Panc1 (cell line): ENCODE data around the gene SSPN. TPM values are rescaled to one million over a fixed set of nuclear protein-coding genes. Genes with fewer than 3 reads are reported as not detected.

ENCODE experiments used
- ATAC-seq: fragments of 200-7000 bp; cut with Tn5 transposase; 2 replicates; pipeline ENCODE4 v1.9.1; 2020; ENCODE audit warnings: mild to moderate bottlenecking, moderate library complexity
- BruUV-seq: library from RNA; stranded (reverse); fragments of 400-500 nt; replicated peaks from 2 replicates; lab custom pipeline; 2021; lab: Mats Ljungman, UMichigan
- CTCF ChIA-PET: fragments of 300-600 bp; sonication (Branson Sonifier 250); formaldehyde crosslinking; loops from one replicate; lab custom pipeline; 2022; ENCODE audit warnings: antibody characterized with exemption; lab: Charles Lee
- POLR2A ChIA-PET: fragments of 300-600 bp; sonication (Branson Sonifier 250); formaldehyde crosslinking; loops from one replicate; lab custom pipeline; 2022; ENCODE audit warnings: antibody characterized with exemption; lab: Charles Lee
- DNase-seq: peaks from one replicate; pipeline ENCODE4 v3.0.0-alpha.2; 2010; ENCODE audit warnings: low read depth, low spot score
- H3K27ac ChIP-seq: 2 replicates; pipeline ENCODE4 v1.5.1; 2011; ENCODE audit warnings: mild to moderate bottlenecking, low read length, inconsistent platforms
- H3K27me3 ChIP-seq: fragments of 200-500 bp; sonication (Bioruptor generic); 2 replicates; pipeline ENCODE4 v1.6.0; 2014; ENCODE audit warnings: low read length, inconsistent platforms; ENCODE audit not compliant: control insufficient read depth, insufficient read depth
- H3K36me3 ChIP-seq: fragments of 200-500 bp; sonication (Bioruptor generic); 2 replicates; pipeline ENCODE4 v1.5.1; 2014; ENCODE audit warnings: inconsistent platforms, mild to moderate bottlenecking, low read length, moderate library complexity; ENCODE audit not compliant: control insufficient read depth, insufficient read depth
- H3K4me1 ChIP-seq: 2 replicates; pipeline ENCODE4 v1.5.1; 2011; ENCODE audit warnings: inconsistent platforms, mild to moderate bottlenecking, low read length, moderate library complexity; ENCODE audit not compliant: control insufficient read depth, insufficient read depth
- H3K4me3 ChIP-seq, 2 experiments: 2 replicates each; pipeline ENCODE4 v1.5.1; 2011 to 2012; ENCODE audit warnings: low read depth in 2 of 2, low read length in 2 of 2, mild to moderate bottlenecking in 2 of 2, inconsistent platforms in 1 of 2, moderate library complexity in 1 of 2
- H3K9me3 ChIP-seq: fragments of 200-500 bp; sonication (Bioruptor generic); 2 replicates; pipeline ENCODE4 v1.5.1; 2014; ENCODE audit warnings: low read depth, mild to moderate bottlenecking, inconsistent platforms, low read length, moderate library complexity; ENCODE audit not compliant: control insufficient read depth, insufficient read depth
- CTCF ChIP-seq: fragments of 450-650 bp; IDR thresholded peaks from 2 replicates; pipeline ENCODE4 v1.5.1; 2017; ENCODE audit warnings: mild to moderate bottlenecking
- POLR2AphosphoS5 ChIP-seq: IDR thresholded peaks from 2 replicates; pipeline ENCODE4 v1.6.1; 2012; ENCODE audit warnings: mild to moderate bottlenecking, low read depth, low read length, moderate library complexity
- REST ChIP-seq, 2 experiments: IDR thresholded peaks; 2 replicates each; pipeline ENCODE4 v1.6.1; 2011 to 2012; ENCODE audit warnings: low read depth in 2 of 2, control low read depth in 1 of 2, low read length in 1 of 2, mild to moderate bottlenecking in 1 of 2, moderate library complexity in 1 of 2; ENCODE audit not compliant: insufficient read depth in 1 of 2
- SIN3A ChIP-seq: IDR thresholded peaks from 2 replicates; pipeline ENCODE4 v1.6.1; 2012; ENCODE audit warnings: low read depth, mild to moderate bottlenecking, low read length, moderate library complexity, borderline replicate concordance; ENCODE audit not compliant: insufficient read depth
- TCF7L2 ChIP-seq: IDR thresholded peaks from 2 replicates; pipeline ENCODE4 v1.6.1; 2011; ENCODE audit warnings: mild to moderate bottlenecking, low read depth, low read length, inconsistent platforms
- in situ Hi-C: cut with HindIII; loops from 2 replicates; pipeline ENCODE4 v1.10.0; 2016; ENCODE audit warnings: low sequenced_read_pairs, low pct_unique_long_range_greater_than_20kb
- intact Hi-C: fragments of 100-400 bp; cut with micrococcal nuclease; formaldehyde crosslinking; loops from one replicate; pipeline ENCODE4 v1.10.0; 2022; ENCODE audit not compliant: unreplicated experiment
- total RNA-seq: library from RNA; stranded (reverse); gene quantifications from one replicate; pipeline ENCODE4 v1.2.1, GENCODE V29; 2021; ENCODE audit not compliant: unreplicated experiment

Gene SSPN
- total RNA-seq, 1 experiment from 2014 or later: 23.4 TPM

DNA sequence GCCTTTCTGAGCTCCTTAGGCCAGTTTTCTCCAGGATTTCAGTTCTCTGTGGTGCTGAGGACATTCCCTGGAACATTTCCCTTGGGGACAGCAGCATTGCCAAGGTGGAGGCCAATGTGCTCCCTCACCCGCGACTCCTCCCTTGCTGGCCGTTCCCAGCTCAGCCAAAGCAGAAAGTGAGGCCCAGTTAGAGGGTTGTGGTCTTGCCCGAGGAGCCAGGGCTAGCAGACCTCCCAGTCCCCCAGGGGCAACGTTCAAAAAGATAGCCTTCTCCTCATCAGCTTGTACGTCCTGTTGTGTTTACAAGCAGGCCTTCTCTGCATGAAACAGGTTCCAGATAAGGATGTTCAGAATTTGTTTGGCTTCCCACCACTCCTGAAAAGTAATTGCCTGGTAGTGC is 78.4 kb downstream of the SSPN start:
- Histone ChIP-seq H3K9me3 (peaks cover 4% of the 10 kb centered on the region; the same call in 1 of the 2 replicates), H3K27me3 (no peaks in the 10 kb centered on the region), H3K27ac (peak overlapping the region; percentile 98), H3K4me1 (peaks cover 61% of the 10 kb centered on the region), H3K36me3 (no peaks in the 10 kb centered on the region), H3K4me3 (no peak overlapping the region)
- TF ChIP-seq CTCF (no peak), REST (IDR thresholded peaks at IDR 0.05; ENCODE audit: insufficient read depth in 1 of 2, low read depth in 2 of 2, low read length in 1 of 2) (0 out of 4 replicates have a peak, but pooled peaks of 1 of the 2 experiments have one; percentile 31), TCF7L2 (peak; percentile 82; the same call in 1 of the 2 replicates), POLR2AphosphoS5 (no peak), SIN3A (no peak)
- BruUV-seq: TSS peak; percentile 94
- intact Hi-C loops (loop anchor here (1.0 to 5.0 kb wide), 2 partner anchors 77 to 149 kb away; partner anchors contain the start of genes BHLHE41 and SSPN), in situ Hi-C loops (no loop called here)
- no peak for DNase-seq
- peak; percentile 1; the same call in 1 of the 2 replicates for ATAC-seq
- POLR2A ChIA-PET: interaction anchor here (0.6 to 1.6 kb wide), 7 partner anchors 76 to 387 kb away, joined by 3 to 7 read pairs (median 4); partner anchors contain the start of gene BHLHE41
- CTCF ChIA-PET: interaction anchor here (0.6 to 2.0 kb wide), 6 partner anchors 48 to 428 kb away, joined by 3 to 19 read pairs (median 10); no protein-coding TSS in a partner anchor

GRCh38 chr12:26274441-26275312 is 79.3 kb downstream of the SSPN start:
- ChIA-PET CTCF (interaction anchor here (0.6 to 2.0 kb wide), 7 partner anchors 15 to 427 kb away, joined by 3 to 19 read pairs (median 7); no protein-coding TSS in a partner anchor), POLR2A (interaction anchor here (0.5 to 1.6 kb wide), 11 partner anchors 77 to 862 kb away, joined by 3 to 13 read pairs (median 4); partner anchors contain the start of gene BHLHE41)
- no peaks in the 10 kb centered on the region for H3K27me3 ChIP-seq
- TF ChIP-seq CTCF (no peak; the same call in 1 of the 2 replicates), POLR2AphosphoS5 (peak; percentile 96), REST (IDR thresholded peaks at IDR 0.05; ENCODE audit: insufficient read depth in 1 of 2, low read depth in 2 of 2, low read length in 1 of 2) (peak in 1 of 2 experiments; percentile 55; a peak in 1 of 4 replicates), TCF7L2 (peak; percentile 93), SIN3A (peak; percentile 78; the same call in 1 of the 2 replicates)
- peaks cover 61% of the 10 kb centered on the region for H3K4me1 ChIP-seq
- H3K4me3 ChIP-seq: peak overlapping the region in 1 of 2 experiments; percentile 11; a peak in 2 of 4 replicates
- intact Hi-C loops (loop anchor here (1.0 to 5.0 kb wide), 2 partner anchors 77 to 149 kb away; partner anchors contain the start of genes BHLHE41 and SSPN), in situ Hi-C loops (no loop called here)
- no peaks in the 10 kb centered on the region for H3K36me3 ChIP-seq
- peak overlapping the region; percentile 98 for H3K27ac ChIP-seq
- no TSS peak for BruUV-seq
- ATAC-seq: peak; percentile 95
- peaks cover 4% of the 10 kb centered on the region; the same call in 1 of the 2 replicates for H3K9me3 ChIP-seq
- peak; percentile 100 for DNase-seq
